ENCODE results near the gene SLC36A3. TPM values are rescaled to one million over a fixed set of nuclear protein-coding genes. Genes with fewer than 3 reads are reported as not detected.

The SLC36A3 gene
- total and polyA plus RNA-seq, 2 donors from 2014 or later = not detected

DNA sequence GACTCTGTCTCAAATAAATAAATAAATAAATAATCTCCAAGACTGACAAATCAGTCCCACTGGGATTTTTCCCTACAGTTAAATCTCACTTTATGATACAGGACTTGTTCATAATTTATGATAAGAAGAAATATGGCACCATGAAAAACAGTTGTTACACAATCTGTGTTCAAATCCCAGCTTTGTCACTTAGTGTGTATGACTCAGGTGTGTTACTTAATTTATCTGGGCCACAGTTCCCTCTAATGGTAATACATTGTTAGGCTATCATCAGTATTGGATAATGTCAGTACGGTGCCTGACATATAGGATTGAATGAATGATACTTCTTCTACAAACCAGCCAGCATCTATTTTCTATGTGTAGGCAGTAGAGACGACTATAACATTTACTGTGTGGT lies 23.1 kb downstream of the SLC36A3 start:
- FAIRE-seq = no peak
- intact Hi-C loops (cut with DNase I) = no loop called here
- no peak overlapping the region for H3K27ac ChIP-seq (ENCODE audit: low read depth in 2 of 2, low read length in 2 of 2)
- H3K36me3 ChIP-seq (ENCODE audit: control insufficient read depth in 2 of 3, insufficient read depth in 3 of 3, low read length in 3 of 3) = no peaks in the 10 kb centered on the region
- H3K4me3 ChIP-seq (ENCODE audit: low read length in 3 of 3) = no peak overlapping the region
- DNase-seq = no peak
- H3K9ac ChIP-seq (ENCODE audit: low read length in 3 of 3) = no peak overlapping the region
- no peaks in the 10 kb centered on the region for H3K27me3 ChIP-seq (ENCODE audit: control insufficient read depth, insufficient read depth, low read length)
- H3K9me3 ChIP-seq (ENCODE audit: control insufficient read depth in 2 of 3, insufficient read depth in 1 of 3, low read length in 3 of 3) = no peaks in the 10 kb centered on the region
- TF ChIP-seq, protein P1, sequence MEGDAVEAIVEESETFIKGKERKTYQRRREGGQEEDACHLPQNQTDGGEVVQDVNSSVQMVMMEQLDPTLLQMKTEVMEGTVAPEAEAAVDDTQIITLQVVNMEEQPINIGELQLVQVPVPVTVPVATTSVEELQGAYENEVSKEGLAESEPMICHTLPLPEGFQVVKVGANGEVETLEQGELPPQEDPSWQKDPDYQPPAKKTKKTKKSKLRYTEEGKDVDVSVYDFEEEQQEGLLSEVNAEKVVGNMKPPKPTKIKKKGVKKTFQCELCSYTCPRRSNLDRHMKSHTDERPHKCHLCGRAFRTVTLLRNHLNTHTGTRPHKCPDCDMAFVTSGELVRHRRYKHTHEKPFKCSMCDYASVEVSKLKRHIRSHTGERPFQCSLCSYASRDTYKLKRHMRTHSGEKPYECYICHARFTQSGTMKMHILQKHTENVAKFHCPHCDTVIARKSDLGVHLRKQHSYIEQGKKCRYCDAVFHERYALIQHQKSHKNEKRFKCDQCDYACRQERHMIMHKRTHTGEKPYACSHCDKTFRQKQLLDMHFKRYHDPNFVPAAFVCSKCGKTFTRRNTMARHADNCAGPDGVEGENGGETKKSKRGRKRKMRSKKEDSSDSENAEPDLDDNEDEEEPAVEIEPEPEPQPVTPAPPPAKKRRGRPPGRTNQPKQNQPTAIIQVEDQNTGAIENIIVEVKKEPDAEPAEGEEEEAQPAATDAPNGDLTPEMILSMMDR (IDR thresholded peaks at IDR 0.05; ENCODE audit: borderline replicate concordance, extremely low read depth, insufficient read depth) = no peak
- no peaks in the 10 kb centered on the region for H3K4me1 ChIP-seq (ENCODE audit: control insufficient read depth in 2 of 3, insufficient read depth in 2 of 3, low read depth in 1 of 3, low read length in 3 of 3)

DNA sequence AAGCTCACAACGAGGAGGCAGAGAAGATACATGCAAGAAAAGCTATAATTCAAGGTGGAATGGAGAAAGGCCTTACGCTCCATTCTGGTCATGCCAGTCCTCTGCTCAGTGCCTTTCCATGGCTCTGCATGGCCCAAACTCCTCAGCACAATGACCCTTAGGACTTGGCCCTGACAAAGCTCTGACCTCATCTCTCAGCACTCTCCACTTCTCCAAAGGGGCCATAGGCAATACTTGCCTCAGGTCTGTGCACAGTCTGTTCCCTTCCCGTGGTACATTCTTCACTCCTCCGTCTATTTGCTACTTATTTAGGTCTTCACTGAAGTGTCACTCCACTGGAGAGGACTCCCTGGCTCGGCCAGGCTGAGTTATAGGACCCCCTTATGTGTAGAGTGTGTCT lies 24.7 kb downstream of the SLC36A3 start:
- Histone ChIP-seq H3K27me3 (ENCODE audit: control insufficient read depth, insufficient read depth, low read length) (no peaks in the 10 kb centered on the region), H3K4me1 (ENCODE audit: control insufficient read depth in 2 of 3, insufficient read depth in 2 of 3, low read depth in 1 of 3, low read length in 3 of 3) (no peaks in the 10 kb centered on the region), H3K27ac (ENCODE audit: low read depth in 2 of 2, low read length in 2 of 2) (no peak overlapping the region), H3K9me3 (ENCODE audit: control insufficient read depth in 2 of 3, insufficient read depth in 1 of 3, low read length in 3 of 3) (no peaks in the 10 kb centered on the region), H3K9ac (ENCODE audit: low read length in 3 of 3) (no peak overlapping the region), H3K4me3 (ENCODE audit: low read length in 3 of 3) (no peak overlapping the region), H3K36me3 (ENCODE audit: control insufficient read depth in 2 of 3, insufficient read depth in 3 of 3, low read length in 3 of 3) (no peaks in the 10 kb centered on the region)
- TF ChIP-seq, protein P1 (IDR thresholded peaks at IDR 0.05; ENCODE audit: borderline replicate concordance, extremely low read depth, insufficient read depth) = no peak
- no peak for FAIRE-seq
- intact Hi-C loops (cut with DNase I) = no loop called here
- no peak for DNase-seq

DNA sequence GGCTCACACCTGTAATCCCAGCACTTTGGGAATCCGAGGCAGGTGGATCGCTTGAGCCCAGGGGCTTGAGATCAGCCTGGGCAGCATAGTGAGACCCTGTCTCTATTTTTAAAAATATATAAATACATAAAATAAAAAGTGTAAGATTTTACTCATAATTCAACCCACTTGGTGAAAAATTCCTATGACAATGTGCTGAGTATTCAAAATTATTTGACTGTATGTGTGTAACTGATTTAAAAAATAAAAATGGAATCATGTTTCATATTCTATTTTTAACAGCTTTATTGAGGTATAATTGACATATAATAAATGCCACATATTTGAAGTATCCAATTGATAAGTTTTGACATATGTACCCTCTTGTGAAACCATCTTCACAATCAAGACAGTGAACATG lies 27.8 kb downstream of the SLC36A3 start:
- Histone ChIP-seq H3K4me3 (ENCODE audit: low read length in 3 of 3) (no peak overlapping the region), H3K9ac (ENCODE audit: low read length in 3 of 3) (no peak overlapping the region), H3K4me1 (ENCODE audit: control insufficient read depth in 2 of 3, insufficient read depth in 2 of 3, low read depth in 1 of 3, low read length in 3 of 3) (no peaks in the 10 kb centered on the region), H3K27me3 (ENCODE audit: control insufficient read depth, insufficient read depth, low read length) (no peaks in the 10 kb centered on the region), H3K9me3 (ENCODE audit: control insufficient read depth in 2 of 3, insufficient read depth in 1 of 3, low read length in 3 of 3) (no peaks in the 10 kb centered on the region), H3K36me3 (ENCODE audit: control insufficient read depth in 2 of 3, insufficient read depth in 3 of 3, low read length in 3 of 3) (no peaks in the 10 kb centered on the region), H3K27ac (ENCODE audit: low read depth in 2 of 2, low read length in 2 of 2) (no peak overlapping the region)
- intact Hi-C loops (cut with DNase I) = no loop called here
- no peak for FAIRE-seq
- TF ChIP-seq, protein P1 (IDR thresholded peaks at IDR 0.05; ENCODE audit: borderline replicate concordance, extremely low read depth, insufficient read depth) = no peak
- DNase-seq = no peak

DNA sequence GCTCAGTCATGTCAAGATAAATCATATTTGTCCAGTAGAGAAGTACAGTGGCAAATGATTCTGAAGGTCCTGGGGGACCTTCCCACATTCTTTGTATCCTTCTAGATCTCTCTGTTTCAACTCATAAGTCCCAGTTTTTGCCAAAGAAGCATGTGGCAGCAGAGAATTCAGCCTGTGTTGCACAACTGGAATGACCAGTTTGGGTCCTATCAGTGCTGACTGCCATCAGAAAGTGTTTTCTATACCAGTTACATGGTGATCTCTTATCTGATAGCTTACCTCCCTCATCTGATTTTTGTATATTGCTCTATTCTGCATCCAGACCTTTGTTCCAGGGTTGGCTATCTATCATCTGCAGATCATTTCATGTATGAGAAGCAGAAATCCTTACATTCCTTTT lies 28.9 kb downstream of the SLC36A3 start:
- Histone ChIP-seq H3K9me3 (ENCODE audit: control insufficient read depth in 2 of 3, insufficient read depth in 1 of 3, low read length in 3 of 3) (no peaks in the 10 kb centered on the region), H3K27ac (ENCODE audit: low read depth in 2 of 2, low read length in 2 of 2) (no peak overlapping the region), H3K36me3 (ENCODE audit: control insufficient read depth in 2 of 3, insufficient read depth in 3 of 3, low read length in 3 of 3) (no peaks in the 10 kb centered on the region), H3K27me3 (ENCODE audit: control insufficient read depth, insufficient read depth, low read length) (no peaks in the 10 kb centered on the region), H3K9ac (ENCODE audit: low read length in 3 of 3) (no peak overlapping the region), H3K4me1 (ENCODE audit: control insufficient read depth in 2 of 3, insufficient read depth in 2 of 3, low read depth in 1 of 3, low read length in 3 of 3) (no peaks in the 10 kb centered on the region), H3K4me3 (ENCODE audit: low read length in 3 of 3) (no peak overlapping the region)
- DNase-seq (no peak), FAIRE-seq (no peak)
- TF ChIP-seq, protein P1 (IDR thresholded peaks at IDR 0.05; ENCODE audit: borderline replicate concordance, extremely low read depth, insufficient read depth) = no peak
- intact Hi-C loops (cut with DNase I) = no loop called here

Measured in kidney (tissue), 14 donors.